HEK293 (cell line): ENCODE results near the gene TRA2B.

Experiments used
- ATF2 ChIP-seq: fragments of 450-650 bp; formaldehyde crosslinking; IDR thresholded peaks from 2 replicates; pipeline ENCODE4 v1.5.1; 2016; ENCODE audit warnings: missing biosample characterization, missing genetic modification characterization, low read depth
- ELK4 ChIP-seq: IDR thresholded peaks from 2 replicates; pipeline ENCODE4 v1.6.1; 2011; ENCODE audit warnings: mild to moderate bottlenecking, low read depth, low read length, borderline replicate concordance
- HOXC10 ChIP-seq: sonication (generic); formaldehyde crosslinking; IDR thresholded peaks from 2 replicates; pipeline ENCODE4 v1.8.1; 2023; ENCODE audit warnings: mild to moderate bottlenecking, missing genetic modification reagents
- IKZF3 ChIP-seq: fragments of 450-650 bp; IDR thresholded peaks from 2 replicates; pipeline ENCODE4 v1.5.0; 2018; ENCODE audit warnings: missing biosample characterization, mild to moderate bottlenecking, missing genetic modification characterization, moderate library complexity
- KLF9 ChIP-seq: fragments of 450-650 bp; formaldehyde crosslinking; IDR thresholded peaks from 2 replicates; pipeline ENCODE4 v1.5.1; 2016; ENCODE audit warnings: missing biosample characterization, missing genetic modification characterization, low read depth
- RBAK ChIP-seq: fragments of 450-650 bp; formaldehyde crosslinking; IDR thresholded peaks from 2 replicates; pipeline ENCODE4 v1.5.1; 2016; ENCODE audit warnings: missing biosample characterization, missing genetic modification characterization
- SETDB1 ChIP-seq: IDR thresholded peaks from one replicate; pipeline ENCODE4 v1.6.1; 2017; ENCODE audit warnings: mild to moderate bottlenecking, low read length, moderate library complexity, mixed read lengths; ENCODE audit not compliant: insufficient read length
- SP7 ChIP-seq: fragments of 450-650 bp; formaldehyde crosslinking; IDR thresholded peaks from 2 replicates; pipeline ENCODE4 v1.5.1; 2016; ENCODE audit warnings: missing biosample characterization, missing genetic modification characterization
- ZBTB21 ChIP-seq: fragments of 450-650 bp; formaldehyde crosslinking; IDR thresholded peaks from 2 replicates; pipeline ENCODE4 v1.5.1; 2017; ENCODE audit warnings: missing biosample characterization, missing genetic modification characterization
- ZBTB8A ChIP-seq: fragments of 450-650 bp; formaldehyde crosslinking; IDR thresholded peaks from 2 replicates; pipeline ENCODE4 v1.5.1; 2016; ENCODE audit warnings: missing biosample characterization, missing genetic modification characterization
- ZIC2 ChIP-seq: fragments of 450-650 bp; formaldehyde crosslinking; IDR thresholded peaks from 2 replicates; pipeline ENCODE4 v1.5.1; 2016; ENCODE audit warnings: missing biosample characterization, missing genetic modification characterization
- ZNF155 ChIP-seq: fragments of 450-650 bp; formaldehyde crosslinking; IDR thresholded peaks from 2 replicates; pipeline ENCODE4 v1.5.1; 2016; ENCODE audit warnings: missing biosample characterization, missing genetic modification characterization
- ZNF157 ChIP-seq: fragments of 450-650 bp; formaldehyde crosslinking; IDR thresholded peaks from 2 replicates; pipeline ENCODE4 v1.5.1; 2016; ENCODE audit warnings: missing biosample characterization, missing genetic modification characterization
- ZNF16 ChIP-seq: fragments of 450-650 bp; formaldehyde crosslinking; IDR thresholded peaks from 2 replicates; pipeline ENCODE4 v1.5.1; 2016; ENCODE audit warnings: low read depth, missing biosample characterization, missing genetic modification characterization
- ZNF19 ChIP-seq: fragments of 450-650 bp; formaldehyde crosslinking; IDR thresholded peaks from 2 replicates; pipeline ENCODE4; 2016; ENCODE audit warnings: missing biosample characterization, missing genetic modification characterization, low read depth
- ZNF23 ChIP-seq: fragments of 450-650 bp; formaldehyde crosslinking; IDR thresholded peaks from 2 replicates; pipeline ENCODE4 v1.5.1; 2016; ENCODE audit warnings: missing biosample characterization, missing genetic modification characterization, borderline replicate concordance
- ZNF26 ChIP-seq: fragments of 450-650 bp; formaldehyde crosslinking; IDR thresholded peaks from 2 replicates; pipeline ENCODE4 v1.5.1; 2016; ENCODE audit warnings: missing biosample characterization, missing genetic modification characterization
- ZNF341 ChIP-seq: fragments of 450-650 bp; formaldehyde crosslinking; IDR thresholded peaks from 2 replicates; pipeline ENCODE4; 2016; ENCODE audit warnings: low read depth, missing biosample characterization, missing genetic modification characterization
- ZNF394 ChIP-seq: fragments of 450-650 bp; formaldehyde crosslinking; IDR thresholded peaks from 2 replicates; pipeline ENCODE4 v1.5.1; 2016; ENCODE audit warnings: missing biosample characterization, missing genetic modification characterization, mild to moderate bottlenecking, moderate library complexity, borderline replicate concordance
- ZNF488 ChIP-seq: fragments of 450-650 bp; formaldehyde crosslinking; IDR thresholded peaks from 2 replicates; pipeline ENCODE4 v1.5.1; 2016; ENCODE audit warnings: missing biosample characterization, missing genetic modification characterization
- ZNF501 ChIP-seq: fragments of 450-650 bp; formaldehyde crosslinking; IDR thresholded peaks from 2 replicates; pipeline ENCODE4 v1.5.1; 2016; ENCODE audit warnings: missing biosample characterization, missing genetic modification characterization
- ZNF548 ChIP-seq: fragments of 450-650 bp; formaldehyde crosslinking; IDR thresholded peaks from 2 replicates; pipeline ENCODE4 v1.5.1; 2016; ENCODE audit warnings: missing biosample characterization, missing genetic modification characterization
- ZNF585B ChIP-seq: fragments of 450-650 bp; formaldehyde crosslinking; IDR thresholded peaks from 2 replicates; pipeline ENCODE4 v1.5.1; 2016; ENCODE audit warnings: missing biosample characterization, missing genetic modification characterization
- ZNF660 ChIP-seq: fragments of 450-650 bp; IDR thresholded peaks from 2 replicates; pipeline ENCODE4 v1.5.1; 2018; ENCODE audit warnings: missing biosample characterization, mild to moderate bottlenecking, missing genetic modification characterization
- ZNF747 ChIP-seq: fragments of 450-650 bp; formaldehyde crosslinking; IDR thresholded peaks from 2 replicates; pipeline ENCODE4 v1.5.1; 2016; ENCODE audit warnings: missing biosample characterization, missing genetic modification characterization
- ZNF76 ChIP-seq: fragments of 450-650 bp; formaldehyde crosslinking; IDR thresholded peaks from 2 replicates; pipeline ENCODE4; 2016; ENCODE audit warnings: low read depth, missing biosample characterization, missing genetic modification characterization, borderline replicate concordance
- ZNF776 ChIP-seq: fragments of 450-650 bp; formaldehyde crosslinking; IDR thresholded peaks from 2 replicates; pipeline ENCODE4 v1.5.0; 2017; ENCODE audit warnings: missing biosample characterization, missing genetic modification characterization, borderline replicate concordance
- ZNF837 ChIP-seq: fragments of 450-650 bp; formaldehyde crosslinking; IDR thresholded peaks from 2 replicates; pipeline ENCODE4 v1.5.1; 2016; ENCODE audit warnings: missing biosample characterization, missing genetic modification characterization
- ZSCAN23 ChIP-seq: fragments of 450-650 bp; formaldehyde crosslinking; IDR thresholded peaks from 2 replicates; pipeline ENCODE4 v1.5.1; 2016; ENCODE audit warnings: missing biosample characterization, missing genetic modification characterization
- ZSCAN30 ChIP-seq: fragments of 450-650 bp; IDR thresholded peaks from 2 replicates; pipeline ENCODE4 v1.5.1; 2018; ENCODE audit warnings: missing biosample characterization, mild to moderate bottlenecking, missing genetic modification characterization, moderate library complexity
- ZSCAN4 ChIP-seq: fragments of 450-650 bp; formaldehyde crosslinking; IDR thresholded peaks from 2 replicates; pipeline ENCODE4 v1.5.1; 2017; ENCODE audit warnings: missing biosample characterization, missing genetic modification characterization

The TRA2B gene

GRCh38 chr3:185936814-185937688 is 763 bp downstream of the TRA2B start (continued):
- TF ChIP-seq ZSCAN4 (tag by site-specific recombination): no peak
- no peak for TF ChIP-seq ZBTB21
- no peak for TF ChIP-seq ZNF16 (tag by site-specific recombination)
- TF ChIP-seq HOXC10 (CRISPR knock-in tag): no peak
- no peak for TF ChIP-seq ZNF747 (tag by site-specific recombination)
- TF ChIP-seq ZNF585B: no peak
- no peak for TF ChIP-seq ZBTB8A
- no peak for TF ChIP-seq ZNF548 (tag by site-specific recombination)
- TF ChIP-seq ZNF394 (tag by site-specific recombination): no peak
- no peak for TF ChIP-seq ZNF26 (tag by site-specific recombination)
- TF ChIP-seq ZNF157: no peak
- no peak for TF ChIP-seq ZNF488 (tag by site-specific recombination)
- TF ChIP-seq ZNF155 (tag by site-specific recombination): no peak
- TF ChIP-seq ZSCAN23 (tag by site-specific recombination): no peak
- TF ChIP-seq ZSCAN30 (tag by site-specific recombination): peak; percentile 59
- TF ChIP-seq ZNF76 (tag by site-specific recombination): no peak
- no peak for TF ChIP-seq SETDB1
- no peak for TF ChIP-seq KLF9 (tag by site-specific recombination)
- TF ChIP-seq ELK4: no peak
- TF ChIP-seq IKZF3 (tag by site-specific recombination): 0 out of 2 replicates have a peak, but pooled peaks have one; percentile 12
- TF ChIP-seq ATF2 (tag by site-specific recombination): no peak
- no peak for TF ChIP-seq ZNF341 (tag by site-specific recombination)
- TF ChIP-seq SP7 (tag by site-specific recombination): no peak
- TF ChIP-seq ZNF19 (tag by site-specific recombination): no peak
- TF ChIP-seq ZNF501 (tag by site-specific recombination): no peak
- no peak for TF ChIP-seq ZNF776 (tag by site-specific recombination)
- TF ChIP-seq ZNF23 (tag by site-specific recombination): no peak
- no peak for TF ChIP-seq ZNF837 (tag by site-specific recombination)
- TF ChIP-seq RBAK (tag by site-specific recombination): no peak
- TF ChIP-seq ZIC2 (tag by site-specific recombination): no peak
- TF ChIP-seq ZNF660 (tag by site-specific recombination): peak; percentile 26; the same call in 1 of the 2 replicates
